ENCODE results near the gene ACCS.

ACCS gene

DNA sequence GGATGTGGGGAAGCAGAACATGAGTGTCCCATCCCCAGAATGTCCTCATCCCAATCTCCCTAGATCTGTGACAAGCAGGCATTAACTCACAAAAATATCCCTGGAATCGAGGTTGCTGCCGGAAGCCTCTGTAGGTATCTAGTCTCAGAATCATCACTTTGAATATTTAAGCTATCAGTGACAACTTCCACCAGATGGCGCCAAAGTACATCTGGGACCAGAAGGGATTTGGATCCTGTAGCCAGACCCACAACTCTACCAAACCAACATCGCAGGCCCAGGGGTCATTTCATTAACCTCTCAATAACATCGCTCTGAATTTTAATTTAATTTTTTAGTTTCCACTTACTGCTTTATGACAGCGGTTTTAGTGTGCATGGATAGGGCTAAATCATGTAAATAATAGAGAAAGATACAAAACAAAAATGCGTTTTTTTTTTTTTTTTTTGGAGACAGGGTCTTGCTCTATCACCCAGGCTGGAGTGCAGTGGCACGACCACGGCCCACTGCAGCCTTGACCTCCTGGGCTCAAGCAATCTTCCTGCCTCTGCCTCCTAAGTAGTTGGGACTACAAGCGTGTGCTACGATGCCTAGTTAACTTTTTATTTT lies 28.3 kb downstream of the ACCS start:
- DNase-seq: peak; percentile 92 to 95 (median 94)

DNA sequence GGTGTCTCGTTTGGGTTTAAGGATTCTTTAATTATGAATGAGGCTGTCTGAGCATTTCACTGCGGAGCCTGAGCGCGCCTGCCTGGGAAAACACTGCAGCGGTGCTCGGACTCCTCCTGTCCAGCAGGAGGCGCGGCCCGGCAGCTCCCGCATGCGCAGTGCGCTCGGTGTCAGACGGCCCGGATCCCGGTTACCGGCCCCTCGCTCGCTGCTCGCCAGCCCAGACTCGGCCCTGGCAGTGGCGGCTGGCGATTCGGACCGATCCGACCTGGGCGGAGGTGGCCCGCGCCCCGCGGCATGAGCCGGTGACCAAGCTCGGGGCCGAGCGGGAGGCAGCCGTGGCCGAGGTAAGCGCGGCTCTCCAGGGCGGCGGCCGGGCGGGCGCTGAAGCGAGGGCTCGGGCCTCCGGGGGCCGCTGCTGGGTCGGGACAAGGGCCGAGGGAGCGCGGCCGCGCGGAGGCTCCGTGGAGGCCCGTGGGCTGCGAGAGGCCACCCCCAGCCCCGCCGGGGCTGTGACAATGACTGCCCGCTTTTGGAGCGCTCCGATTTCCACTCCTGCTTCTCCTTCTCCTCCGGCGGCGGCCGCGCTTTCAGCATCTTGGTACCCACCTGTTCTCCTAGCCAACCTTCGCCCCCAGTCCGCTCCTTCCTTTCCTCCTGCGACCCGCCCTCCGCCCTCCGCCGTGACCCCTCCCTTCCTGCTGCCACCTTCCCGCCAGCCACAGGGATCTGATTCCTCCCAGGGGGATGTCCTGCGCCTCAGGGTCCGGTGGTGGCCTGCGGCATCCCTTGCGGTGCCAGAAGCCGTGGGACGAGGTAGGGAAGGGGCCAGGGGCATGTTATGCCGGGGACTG lies 29.7 kb downstream of the ACCS start, which contains the start of gene EXT2:
Gene EXT2, plus strand, starts transcription at position 173 of the 854 bp plus-strand sequence. CDS start 12,035 bp downstream, outside the sequence.
- DNase-seq: peak; percentile 88 to 93 (median 92)

DNA sequence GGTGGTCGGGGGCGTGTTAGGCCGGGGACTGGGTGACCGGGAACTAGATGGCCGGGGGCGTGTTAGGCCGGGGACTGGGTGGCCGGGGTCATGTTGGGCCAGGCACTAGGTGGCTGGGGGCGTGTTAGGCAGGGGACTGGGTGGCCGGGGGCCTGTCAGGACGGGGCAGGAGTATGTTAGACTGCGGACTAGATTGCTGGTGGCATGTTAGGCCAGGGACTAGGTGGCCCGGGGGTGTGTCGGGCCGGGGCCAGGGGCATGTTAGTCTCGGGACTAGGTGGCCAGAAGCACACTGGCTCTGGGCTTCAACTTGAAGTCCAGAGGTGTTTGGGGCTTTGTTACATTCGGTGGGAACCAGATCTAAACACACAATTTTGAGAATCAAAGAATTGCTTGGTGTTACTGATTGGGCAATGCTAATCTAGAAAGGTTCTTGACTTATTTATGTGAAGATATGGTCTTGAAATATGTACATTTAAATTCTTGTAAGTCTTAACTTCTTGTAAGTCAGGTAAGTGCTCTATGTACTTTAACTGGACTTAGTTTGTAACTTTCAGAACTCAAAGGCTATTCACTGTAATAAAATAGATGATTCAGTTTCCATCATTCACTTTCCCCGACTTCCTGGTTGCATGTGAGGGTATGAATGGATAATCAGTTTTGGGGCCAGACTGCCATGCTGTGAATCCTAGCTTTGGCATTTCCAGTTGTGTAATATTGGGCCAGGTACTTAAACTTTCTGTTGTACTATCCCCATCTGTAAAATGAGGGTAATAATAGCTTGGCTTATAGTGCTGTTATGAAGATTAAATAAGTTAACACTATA lies 30.5 kb downstream of the ACCS start:
- DNase-seq: peak in 1 of 3 donors; percentile 14

DNA sequence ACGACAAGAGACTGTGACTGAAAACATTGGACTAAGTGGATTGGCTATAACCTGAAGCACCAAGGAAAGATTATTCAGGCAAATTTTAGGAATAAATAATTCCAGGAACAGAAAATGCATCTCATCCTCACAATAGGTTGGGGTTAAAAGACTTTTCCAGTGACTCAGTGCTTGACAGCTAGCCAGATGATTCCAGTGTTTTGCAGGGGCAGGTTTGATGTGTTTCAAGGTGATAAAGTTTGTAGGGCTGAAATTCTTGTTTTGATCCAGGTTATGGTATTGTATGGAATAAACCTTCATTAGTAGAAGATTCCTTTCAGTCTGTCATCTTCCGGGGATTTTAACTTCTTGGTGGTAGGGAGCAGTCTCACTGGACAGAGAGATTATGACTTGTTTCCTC lies 31.8 kb downstream of the ACCS start:
- no peak for DNase-seq

DNA sequence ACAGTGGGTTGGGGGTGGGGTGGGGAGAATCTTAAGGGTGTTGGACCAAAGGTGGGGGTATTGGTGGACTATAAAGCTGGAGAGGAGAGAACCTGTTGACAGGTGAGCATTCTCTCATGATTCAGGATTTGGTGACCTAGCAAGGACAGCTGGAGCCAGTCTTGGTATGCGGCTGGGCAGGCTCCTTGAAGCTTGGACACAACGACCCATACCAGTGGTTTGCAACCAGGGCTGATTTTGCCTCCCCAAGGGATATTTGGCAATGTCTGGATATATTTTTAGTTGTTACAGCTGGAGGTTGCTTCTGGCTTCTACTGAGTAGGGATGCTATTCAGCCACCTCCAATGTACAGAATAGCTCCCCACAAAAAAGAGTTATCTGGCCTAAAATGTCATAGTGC lies 35.0 kb downstream of the ACCS start:
- DNase-seq: no peak

DNA sequence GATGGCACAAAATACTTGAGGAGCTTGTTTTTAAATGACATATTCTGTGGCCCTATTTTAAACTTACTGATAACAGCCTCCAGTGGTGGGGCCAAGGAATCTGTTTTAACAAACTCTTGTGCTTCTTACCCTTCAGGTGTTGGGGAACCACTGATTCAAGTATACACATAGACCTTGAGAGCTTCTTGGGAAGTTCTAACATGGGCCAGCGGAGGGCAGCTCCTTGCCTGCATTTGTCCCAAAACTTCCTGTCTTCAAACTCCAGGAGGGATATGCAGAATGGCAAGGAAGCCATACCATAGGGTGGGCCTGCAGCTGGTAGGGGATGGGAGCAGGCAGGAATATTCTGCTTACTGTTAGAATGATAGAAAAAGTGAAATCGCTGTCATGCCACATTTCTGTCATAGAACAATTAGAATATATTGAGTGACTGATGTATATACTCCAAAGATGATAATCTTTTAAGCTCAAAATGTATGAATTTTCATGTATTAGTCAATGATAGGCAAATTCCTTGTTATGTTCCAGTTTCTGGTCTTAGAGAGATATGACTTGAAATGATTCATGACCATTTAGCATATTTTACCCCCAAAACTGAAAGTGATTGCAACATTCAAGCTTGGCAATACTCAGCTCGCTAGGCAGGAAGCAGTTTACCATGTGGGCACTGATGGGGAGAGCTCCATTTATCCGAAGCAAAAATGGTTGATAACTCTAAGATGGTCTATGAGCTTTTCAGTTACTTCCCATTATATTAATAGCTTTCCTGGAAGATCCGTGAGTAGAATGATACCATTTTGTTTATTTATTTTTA lies 38.6 kb downstream of the ACCS start:
- peak; percentile 56 to 82 (median 66) for DNase-seq

DNA sequence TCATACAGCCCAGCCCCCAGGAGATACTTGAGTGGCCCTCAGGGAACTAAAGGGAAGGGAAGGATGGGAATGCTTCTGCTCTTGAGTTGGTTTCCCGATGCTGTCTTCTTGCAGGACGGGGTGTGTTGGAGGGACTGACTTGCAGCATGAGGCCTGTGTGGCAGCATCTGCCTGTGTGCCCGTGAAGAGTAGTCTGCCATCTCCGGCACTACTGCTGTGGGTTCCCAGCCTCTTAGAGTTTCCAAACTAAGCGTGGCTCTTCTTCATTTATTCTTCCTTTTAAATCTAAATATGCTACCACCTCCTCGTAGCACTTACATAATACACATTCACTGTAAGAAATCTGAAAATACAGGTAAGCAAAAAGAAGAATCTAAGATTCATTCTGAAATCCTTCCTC lies 42.2 kb downstream of the ACCS start:
- no peak for DNase-seq

DNA sequence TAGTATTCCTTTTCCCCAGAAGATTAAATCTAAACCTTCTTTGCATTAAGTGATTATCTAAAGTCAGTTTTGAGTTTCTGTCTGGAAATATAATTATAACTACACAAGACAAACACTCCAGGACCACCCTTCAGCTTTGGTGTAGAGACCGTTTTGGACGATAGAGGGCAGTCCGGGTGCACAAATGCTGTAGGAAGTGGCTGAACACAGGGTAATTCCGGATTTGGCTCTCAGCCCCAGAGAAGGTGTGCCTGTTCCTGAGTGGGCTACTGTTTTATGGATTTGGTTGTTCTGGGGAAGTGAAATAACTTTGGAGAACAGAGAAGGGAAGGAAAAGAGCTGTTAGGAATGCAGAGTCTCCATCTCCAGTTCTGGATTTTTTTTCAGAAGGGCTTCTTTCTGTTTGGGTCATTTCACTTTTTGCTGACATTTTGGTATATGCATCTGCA lies 44.2 kb downstream of the ACCS start:
- DNase-seq: peak; percentile 63 to 71 (median 66)

DNA sequence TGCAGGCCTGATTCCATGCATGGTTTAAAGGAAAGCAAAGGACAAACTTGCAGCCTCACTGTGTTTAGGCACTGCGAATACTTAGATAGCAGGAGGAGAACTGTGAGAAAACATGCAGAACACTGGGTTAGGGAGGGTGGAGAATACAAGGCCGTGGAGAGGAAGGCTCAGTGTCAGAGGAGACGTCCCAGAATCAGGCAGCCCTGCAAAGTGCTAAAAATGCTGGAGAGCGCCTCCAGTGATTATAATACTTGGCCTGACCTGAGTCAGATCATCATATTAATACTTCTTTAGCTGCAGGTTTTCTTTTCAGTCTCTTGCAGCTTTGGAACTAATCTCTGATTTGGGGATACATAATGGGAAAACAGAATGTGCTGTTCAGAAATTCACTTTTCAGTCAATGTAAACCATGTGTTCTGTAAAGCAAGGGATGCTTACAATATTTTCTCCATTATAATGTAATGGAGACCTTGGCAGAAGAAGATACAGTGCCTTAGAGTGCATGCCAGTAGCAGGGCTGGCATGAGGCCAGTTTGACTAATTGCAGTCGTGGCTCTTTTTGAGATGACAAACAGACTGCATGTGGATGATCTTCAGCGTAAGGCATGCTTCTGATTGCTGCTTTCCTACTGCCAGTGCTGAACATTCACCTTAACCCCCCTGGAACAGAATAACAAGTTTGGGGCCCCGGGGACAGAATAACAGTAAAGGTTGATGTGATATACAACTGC lies 46.2 kb downstream of the ACCS start:
- DNase-seq: no peak

DNA sequence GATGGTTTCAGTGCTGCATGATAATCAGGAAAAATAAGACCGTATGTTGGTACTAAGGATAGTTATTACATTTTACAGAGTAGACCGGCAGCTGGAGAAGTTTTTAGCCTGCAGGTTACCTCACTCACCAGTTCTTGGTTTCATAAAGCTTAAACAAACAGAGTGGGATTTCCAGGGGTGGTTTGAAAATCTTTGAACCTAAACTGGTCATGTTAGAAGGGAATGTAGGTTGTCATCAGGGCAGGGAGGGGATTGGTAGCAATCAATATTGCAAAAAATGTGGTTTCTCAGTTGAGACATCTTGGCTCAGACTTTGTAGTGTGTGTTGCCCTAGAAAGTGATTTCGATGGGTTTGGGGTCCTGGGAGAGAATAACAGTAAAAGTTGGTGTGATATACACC lies 46.9 kb downstream of the ACCS start:
- no peak for DNase-seq

DNA sequence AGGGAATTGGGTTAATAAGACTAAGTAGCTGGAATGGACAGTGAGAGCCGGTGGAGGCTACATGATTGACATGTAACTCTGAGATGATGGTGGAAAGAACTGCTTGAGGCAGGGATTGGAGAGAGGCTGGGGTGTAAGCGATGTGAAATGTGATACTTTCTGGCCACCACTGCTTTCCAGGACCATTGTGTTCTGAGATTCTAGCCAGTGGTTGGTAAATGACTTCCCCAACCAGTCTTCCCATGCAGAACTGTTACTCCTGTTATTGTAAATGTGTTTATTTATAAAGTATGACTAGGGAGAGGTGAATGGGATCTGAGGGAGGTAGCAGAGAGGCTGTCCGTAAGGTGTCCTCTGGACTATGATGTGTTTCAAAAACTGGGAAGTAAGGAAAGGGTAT lies 47.5 kb downstream of the ACCS start:
- no peak for DNase-seq

DNA sequence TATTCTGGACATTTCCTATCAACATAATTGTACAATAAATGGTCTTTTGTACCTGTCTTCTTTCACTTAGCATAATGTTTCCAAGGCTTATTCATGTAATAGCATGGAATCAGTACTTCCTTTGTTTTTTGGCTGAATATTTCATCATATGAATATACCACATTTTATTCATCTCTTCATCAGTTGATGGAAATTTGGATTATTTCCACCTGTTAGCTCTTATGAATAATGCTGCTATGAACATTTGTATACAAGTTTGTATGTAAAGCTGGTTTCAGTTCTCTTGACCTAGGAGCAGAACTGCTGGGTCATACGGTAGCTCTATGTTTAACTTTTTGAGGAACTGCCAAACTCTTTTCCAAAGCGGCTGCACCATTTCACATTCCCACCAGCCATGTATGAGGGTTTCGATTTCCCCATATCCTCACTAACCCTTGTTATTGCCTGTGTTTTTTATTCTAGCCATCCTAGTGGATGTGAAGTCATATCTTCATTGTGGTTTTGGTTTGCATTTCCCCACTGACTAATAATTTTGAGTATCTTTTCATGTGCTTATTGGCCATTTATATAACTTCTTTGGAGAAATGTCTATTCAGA lies 50.3 kb downstream of the ACCS start:
- peak; percentile 71 to 88 (median 75) for DNase-seq

DNA sequence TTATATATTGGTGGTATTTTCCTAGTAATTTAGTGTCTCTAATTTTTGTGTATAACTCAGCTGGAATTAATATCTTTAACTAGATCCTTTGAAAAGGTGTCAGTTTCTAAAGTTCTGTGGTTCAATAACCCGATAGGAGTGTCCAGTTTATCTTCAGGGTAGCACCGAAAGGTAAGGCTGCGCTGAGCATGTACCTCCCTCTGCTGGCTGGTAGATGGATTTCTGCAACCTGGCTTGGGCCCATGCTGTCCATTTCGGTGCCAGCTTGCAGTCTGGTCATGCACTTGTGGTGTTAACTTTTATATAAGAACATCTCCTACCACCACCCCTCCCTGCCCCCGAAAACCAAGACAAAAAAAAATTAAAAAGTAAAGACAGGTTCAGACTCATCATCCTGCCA lies 54.1 kb downstream of the ACCS start:
- DNase-seq: no peak

DNA sequence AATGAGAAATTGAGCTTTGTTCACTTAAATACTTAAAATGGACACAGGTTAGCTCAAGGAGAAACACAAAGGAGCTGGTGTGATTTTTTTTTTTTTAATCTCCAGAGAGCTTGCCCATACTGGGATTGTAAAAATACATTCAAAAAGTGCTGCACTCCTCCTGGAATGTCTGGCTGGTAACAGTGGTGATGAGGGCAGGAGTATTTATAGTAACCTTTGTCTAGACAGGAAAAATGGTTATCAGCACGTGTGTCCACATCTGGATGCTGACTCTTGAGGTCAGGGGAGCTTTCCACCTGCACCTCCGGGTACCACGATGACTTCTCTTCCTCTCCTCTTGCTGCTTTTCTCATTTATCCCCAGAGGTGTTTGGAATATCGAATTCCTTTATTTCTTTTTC lies 59.5 kb downstream of the ACCS start:
- DNase-seq: no peak

DNA sequence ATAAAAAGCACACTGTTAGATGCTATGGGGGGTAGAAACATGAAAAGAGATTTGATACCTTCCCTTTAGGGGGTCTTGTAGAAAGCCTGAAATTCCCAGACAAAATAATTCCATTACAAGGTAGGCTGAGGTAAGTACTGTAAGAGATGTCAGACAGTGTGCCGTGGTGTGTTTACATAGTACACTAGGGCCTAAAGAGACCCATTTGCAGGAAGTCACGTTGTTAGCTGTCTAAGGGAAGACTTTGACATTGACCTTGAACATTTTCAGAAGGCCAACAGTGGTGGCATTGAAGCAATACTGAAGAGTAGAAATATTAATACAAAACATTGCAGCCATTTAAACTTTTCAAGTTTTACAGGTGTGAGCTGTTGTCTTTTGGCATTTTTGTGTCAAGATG lies 60.2 kb downstream of the ACCS start:
- DNase-seq: no peak

DNA sequence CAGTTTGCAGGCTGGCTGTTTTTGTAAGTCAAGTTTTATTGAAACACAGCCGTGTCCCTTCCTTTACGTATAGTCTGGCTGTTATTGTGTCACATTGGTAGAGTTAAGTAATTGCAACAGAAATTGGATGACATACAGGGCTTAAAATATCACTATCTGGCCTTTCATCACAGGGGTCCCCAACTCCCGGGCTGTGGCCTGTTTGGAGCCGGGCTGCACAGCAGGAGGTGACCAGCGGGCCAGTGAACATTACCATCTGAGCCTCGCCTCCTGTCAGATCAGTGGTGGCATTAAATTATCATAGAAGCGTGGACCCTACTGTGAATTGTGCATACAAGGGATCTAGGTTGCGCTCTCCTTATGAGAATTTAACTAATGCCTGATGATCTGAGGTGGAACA lies 61.1 kb downstream of the ACCS start:
- DNase-seq: no peak

DNA sequence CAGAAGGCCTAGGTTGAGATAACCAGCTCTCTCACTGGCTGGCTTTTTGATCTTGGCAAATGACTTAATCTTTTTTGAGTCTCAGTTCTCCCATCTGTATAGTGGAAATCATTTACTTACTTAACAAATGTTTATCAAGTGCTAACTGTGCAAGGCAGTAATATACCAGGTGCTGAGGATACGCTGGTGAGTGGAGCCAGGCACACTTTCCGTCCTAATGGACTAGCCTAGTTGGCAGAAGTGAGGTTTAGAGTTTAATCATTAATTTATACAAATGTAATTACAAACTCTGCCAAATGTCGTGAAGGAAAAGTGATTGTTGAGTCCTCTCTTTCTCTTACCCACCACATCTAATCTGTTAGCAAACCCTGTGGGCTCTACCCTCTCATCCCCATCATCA lies 62.7 kb downstream of the ACCS start:
- no peak for DNase-seq

DNA sequence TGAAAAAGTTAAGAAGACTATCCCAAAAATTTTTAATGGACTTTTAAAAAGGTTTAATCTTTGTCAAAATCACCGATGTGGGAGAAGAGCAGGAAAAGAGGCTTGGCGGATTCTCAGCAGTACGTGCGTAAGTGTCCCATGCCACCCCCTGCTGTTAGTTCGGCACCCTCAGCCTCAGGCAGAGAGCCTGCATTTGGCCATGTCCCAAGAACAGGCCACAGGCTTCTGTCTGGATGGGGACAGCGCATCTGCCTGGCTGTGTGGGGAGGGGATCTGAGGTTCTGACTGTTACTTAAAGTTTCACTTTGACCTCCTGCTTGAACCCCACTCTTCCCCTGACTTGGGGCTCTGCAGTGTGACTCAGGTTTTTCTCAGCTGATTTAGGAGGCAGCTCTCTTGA lies 64.7 kb downstream of the ACCS start:
- DNase-seq: no peak

DNA sequence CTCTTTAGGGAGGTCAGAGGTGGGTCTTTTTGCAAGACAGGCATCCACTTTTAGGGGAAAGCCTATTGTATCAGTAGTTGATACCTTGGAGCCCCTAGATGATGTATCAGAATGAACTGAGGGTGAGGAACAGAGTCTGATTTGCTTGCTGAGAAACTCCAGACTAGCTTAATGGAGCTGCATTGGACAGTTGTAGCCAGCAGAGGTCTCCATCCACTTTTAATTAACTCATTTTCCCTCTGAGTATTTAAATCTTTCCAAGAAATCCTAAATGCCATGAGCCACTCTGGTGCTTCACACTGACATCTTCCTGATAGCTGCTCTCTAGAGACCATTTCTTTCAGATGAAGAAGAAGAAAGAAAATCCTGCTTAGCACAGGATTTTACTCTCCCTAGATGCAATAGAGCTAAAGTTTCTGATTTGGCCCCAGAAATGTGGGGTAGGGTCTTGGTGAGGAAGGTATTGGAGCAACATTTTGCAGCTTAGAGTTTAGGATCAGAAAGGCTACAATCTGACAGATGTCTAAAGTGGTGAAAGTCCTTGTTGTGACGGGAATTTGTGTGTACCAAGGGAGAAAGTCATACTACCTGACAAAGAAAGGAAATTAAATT lies 67.4 kb downstream of the ACCS start:
- DNase-seq: peak in 2 of 3 donors; percentile 29 to 35
